GM12878 (cell line): ENCODE measurements around the gene LBH. TPM values are rescaled to one million over a fixed set of nuclear protein-coding genes. Genes with fewer than 3 reads are reported as not detected.
A peak's percentile ranks its signal among the peaks of the same experiment; 100 is the strongest.

Experiments used
- ATAC-seq: fragments of 200-7000 bp; cut with Tn5 transposase; 3 replicates; pipeline ENCODE4 v1.9.1; 2020; ENCODE audit warnings: mild to moderate bottlenecking, moderate library complexity
- BruUV-seq: library from RNA; stranded (reverse); fragments of 400-500 nt; replicated peaks from 2 replicates; lab custom pipeline; 2021; lab: Mats Ljungman, UMichigan
- CTCF ChIA-PET: fragments of 300-600 bp; sonication (Branson Sonifier 250); formaldehyde crosslinking; extraction: SDS; loops from one replicate; lab custom pipeline; 2021; ENCODE audit warnings: inconsistent platforms; lab: Yijun Ruan, JAX
- POLR2A ChIA-PET: fragments of 350-600 bp; formaldehyde crosslinking; extraction: SDS; loops from one replicate; lab custom pipeline; 2021; ENCODE audit warnings: inconsistent platforms; lab: Charles Lee
- RAD21 ChIA-PET: fragments of 300-600 bp; sonication (Branson Sonifier 250); formaldehyde crosslinking; loops from one replicate; lab custom pipeline; 2023; ENCODE audit warnings: antibody characterized with exemption; ENCODE audit not compliant: unreplicated experiment; lab: Charles Lee
- SMC1A ChIA-PET: fragments of 300-600 bp; sonication (Branson Sonifier 250); formaldehyde crosslinking; loops from one replicate; lab custom pipeline; 2023; ENCODE audit not compliant: unreplicated experiment, uncharacterized antibody; lab: Charles Lee
- DNase-seq: peaks from one replicate; pipeline ENCODE4 v3.0.0-alpha.2; 2011; ENCODE audit warnings: low read depth, low spot score
- FAIRE-seq: peaks from 3 replicates; lab custom pipeline; 2011; peaks lifted over from hg19 to GRCh38; lab: Jason Lieb, UNC
- H2AFZ ChIP-seq: 2 replicates; pipeline ENCODE4 v1.6.0; 2011; ENCODE audit warnings: low read depth, low read length, control low read depth; ENCODE audit not compliant: control insufficient read depth
- H3K27ac ChIP-seq: 2 replicates; pipeline ENCODE4 v1.5.1; 2011; ENCODE audit warnings: control low read depth; ENCODE audit not compliant: control insufficient read depth, insufficient read depth
- H3K27me3 ChIP-seq, 2 experiments: replicated peaks in 1 of 2; 2 replicates each; pipeline versions ENCODE4 v1.6.0 to v1.6.1; 2011; ENCODE audit warnings: low read length in 1 of 2; ENCODE audit not compliant: control insufficient read depth in 2 of 2, insufficient read depth in 2 of 2
- H3K36me3 ChIP-seq, 2 experiments: 2 replicates each; pipeline ENCODE4 v1.5.1; 2011; ENCODE audit warnings: low read length in 1 of 2; ENCODE audit not compliant: control insufficient read depth in 2 of 2, insufficient read depth in 2 of 2
- H3K4me1 ChIP-seq: 2 replicates; pipeline ENCODE4 v1.6.1; 2011; ENCODE audit warnings: mild to moderate bottlenecking, low read length, moderate library complexity, mixed read lengths; ENCODE audit not compliant: control insufficient read depth, insufficient read depth
- H3K4me2 ChIP-seq: 2 replicates; pipeline ENCODE4 v1.6.0; 2011; ENCODE audit warnings: control low read depth; ENCODE audit not compliant: control insufficient read depth, insufficient read depth
- H3K4me3 ChIP-seq: fragments of 200-600 bp; sonication (generic); 2 replicates; pipeline ENCODE4 v1.5.1; 2016
- H3K79me2 ChIP-seq: 2 replicates; pipeline ENCODE4 v1.6.0; 2011; ENCODE audit warnings: low read length; ENCODE audit not compliant: control insufficient read depth, insufficient read depth
- H3K9ac ChIP-seq: 2 replicates; pipeline ENCODE4 v1.8.0; 2011; ENCODE audit warnings: low read length, control low read depth, mixed read lengths; ENCODE audit not compliant: control insufficient read depth, insufficient read depth
- H3K9me3 ChIP-seq: replicated peaks from 3 replicates; pipeline ENCODE4 v1.5.1; 2011; ENCODE audit warnings: mild to moderate bottlenecking, low read length; ENCODE audit not compliant: control insufficient read depth, insufficient read depth
- H4K20me1 ChIP-seq: 2 replicates; pipeline ENCODE4 v1.6.0; 2011; ENCODE audit not compliant: control insufficient read depth, insufficient read depth
- ASH2L ChIP-seq: fragments of 300-600, 200-600 bp; sonication (generic); IDR thresholded peaks from 2 replicates; pipeline ENCODE4 v1.6.1; 2017; ENCODE audit warnings: low read depth, mild to moderate bottlenecking, borderline replicate concordance
- ATF2 ChIP-seq: IDR thresholded peaks from 2 replicates; pipeline ENCODE4 v1.6.1; 2012; ENCODE audit warnings: low read length, inconsistent platforms
- HCFC1 ChIP-seq: fragments of 150-350 bp; IDR thresholded peaks from 2 replicates; pipeline ENCODE4 v1.6.1; 2014; ENCODE audit warnings: low read length
- IRF3 ChIP-seq: fragments of 450-650 bp; IDR thresholded peaks from 2 replicates; pipeline ENCODE4 v1.6.1; 2014; ENCODE audit warnings: mild to moderate bottlenecking
- KAT2A ChIP-seq: conservative IDR thresholded peaks from 2 replicates; pipeline ENCODE4 v1.6.1; 2011; ENCODE audit warnings: low read depth, low read length; ENCODE audit not compliant: control insufficient read depth
- MEF2B ChIP-seq: fragments of 450-650 bp; IDR thresholded peaks from 2 replicates; pipeline ENCODE4 v1.6.1; 2018; ENCODE audit warnings: mild to moderate bottlenecking, moderate library complexity; ENCODE audit not compliant: partially characterized antibody, poor library complexity, severe bottlenecking
- NBN ChIP-seq: fragments of 450-650 bp; IDR thresholded peaks from 2 replicates; pipeline ENCODE4 v1.6.1; 2016
- POLR2AphosphoS2 ChIP-seq: IDR thresholded peaks from 2 replicates; pipeline ENCODE4 v1.6.1; 2011; ENCODE audit warnings: low read depth, mild to moderate bottlenecking, low read length, improper control_type of control experiment, moderate library complexity
- POLR2AphosphoS5 ChIP-seq: IDR thresholded peaks from 2 replicates; pipeline ENCODE4 v1.6.1; 2011; ENCODE audit warnings: mild to moderate bottlenecking, low read length, inconsistent platforms
- SMAD1 ChIP-seq: fragments of 450-650 bp; IDR thresholded peaks from 2 replicates; pipeline ENCODE4 v1.6.1; 2018; ENCODE audit warnings: mild to moderate bottlenecking, low read depth; ENCODE audit not compliant: partially characterized antibody
- SP1 ChIP-seq: IDR thresholded peaks from one replicate; pipeline ENCODE4 v1.6.1; 2011; ENCODE audit warnings: low read depth, low read length
- ZNF687 ChIP-seq: fragments of 450-650 bp; IDR thresholded peaks from 2 replicates; pipeline ENCODE4 v1.6.1; 2017; ENCODE audit warnings: mild to moderate bottlenecking, moderate library complexity
- WGBS: methylation state at CpG from one replicate; pipeline ENCODE4 v1.1.6; 2016; ENCODE audit warnings: low lambda C conversion rate; ENCODE audit not compliant: insufficient replicate concordance, insufficient coverage; ENCODE audit errors: missing lambda C conversion rate; 5-methylcytosine and 5-hydroxymethylcytosine counted together
- in situ Hi-C: fragments of 300-500 bp; cut with MboI; formaldehyde crosslinking; loops from 9 replicates; pipeline ENCODE4 v1.14.3; 2018; ENCODE audit warnings: mixed read lengths
- intact Hi-C: fragments of 100-400 bp; cut with micrococcal nuclease; formaldehyde crosslinking; loops from one replicate; pipeline ENCODE4 v1.14.2; 2022; ENCODE audit not compliant: unreplicated experiment
- polyA plus RNA-seq, 11 experiments: library from polyadenylated mRNA; depleted of rRNA in 4 of 11; unstranded in 6 of 11; stranded (reverse) in 5 of 11; fragments of >200 nt; fragmentation: Nextera tagmentation in 4 of 11; fragmentation: Illumina TruSeq in 1 of 11; extraction: Ambion mirVana in 4 of 11; extraction: Trizol in 1 of 11; gene quantifications; 1 replicate in 1 of 11; 2 replicates in 10 of 11; pipeline versions ENCODE4 v1.2.1 to v1.2.3, GENCODE V29; 2011 to 2016; ENCODE audit warnings: inconsistent platforms in 2 of 11, missing spikeins in 2 of 11, low read depth in 1 of 11
- total RNA-seq, 4 experiments: library from RNA; depleted of rRNA in 3 of 4; stranded (reverse); fragments of >200 nt in 3 of 4; fragmentation: Illumina TruSeq in 1 of 4; extraction: Trizol in 1 of 4; gene quantifications; 2 replicates each; pipeline versions ENCODE4 v1.2.1 to v1.2.3, GENCODE V29; 2013 to 2021

Gene LBH
- total and polyA plus RNA-seq, 10 of the 15 experiments (the other 5 are each of a cell fraction or from before 2014, with no cell fraction given): 9.3 to 133 (median 34.1) TPM

- ChIA-PET CTCF (interaction anchor here (0.6 to 9.9 kb wide), 16 partner anchors 9 to 479 kb away, joined by 3 to 104 read pairs (median 4); no protein-coding TSS in a partner anchor), POLR2A (interaction anchor here (0.6 to 6.6 kb wide), 20 partner anchors 8 to 1037 kb away, joined by 3 to 65 read pairs (median 4); partner anchors contain the start of genes LCLAT1 and YPEL5), SMC1A (interaction anchor here (0.7 to 25.4 kb wide), 19 partner anchors 9 to 479 kb away, joined by 3 to 444 read pairs (median 5); partner anchors contain the start of gene LCLAT1), RAD21 (interaction anchor here (0.7 to 18.4 kb wide), 20 partner anchors 9 to 1781 kb away, joined by 3 to 322 read pairs (median 7); partner anchors contain the start of genes LCLAT1 and YPEL5)
- Histone ChIP-seq H3K27me3 (no peaks in the 10 kb centered on the region), H3K9me3 (peaks cover 19% of the 10 kb centered on the region; the same call in 2 of the 3 replicates), H3K36me3 (no peaks in the 10 kb centered on the region; a peak in 1 of 4 replicates), H2AFZ (peak overlapping the region; percentile 64), H3K4me2 (peak overlapping the region; percentile 97), H3K4me3 (peak overlapping the region; percentile 80), H4K20me1 (no peaks in the 10 kb centered on the region), H3K27ac (peak overlapping the region; percentile 52), H3K9ac (peak overlapping the region; percentile 74), H3K4me1 (peaks cover 39% of the 10 kb centered on the region), H3K79me2 (peaks cover 20% of the 10 kb centered on the region)
- WGBS: under 1% methylated on average over 68 of the region's 70 CpGs
- in situ Hi-C loops (no loop called here), intact Hi-C loops (loop anchor here (5.0 to 10.0 kb wide), 2 partner anchors 253 to 395 kb away; no protein-coding TSS in a partner anchor)
- no TSS peak for BruUV-seq
- ATAC-seq (peak; percentile 54), DNase-seq (no peak), FAIRE-seq (no peak)
- TF ChIP-seq KAT2A (no peak), SMAD1 (no peak), NBN (0 out of 2 replicates have a peak, but pooled peaks have one; percentile 62), POLR2AphosphoS2 (no peak; the same call in 1 of the 2 replicates), ATF2 (no peak), ASH2L (no peak), IRF3 (no peak), HCFC1 (0 out of 2 replicates have a peak, but pooled peaks have one; percentile 5), ZNF687 (peak; percentile 35; the same call in 1 of the 2 replicates), SP1 (no peak), MEF2B (no peak), POLR2AphosphoS5 (0 out of 2 replicates have a peak, but pooled peaks have one; percentile 12)
Observed at GRCh38 chr2:30231996-30232800, 864 bp downstream of the LBH start.
